Erythroblast (primary cell): ENCODE measurements around the gene ZNF200.

Experiments used
- GATA1 ChIP-seq: IDR thresholded peaks from 2 replicates; pipeline ENCODE4 v1.6.1; 2011; ENCODE audit warnings: low read depth, mild to moderate bottlenecking, control low read depth, low read length, moderate library complexity
- POLR2A ChIP-seq: IDR thresholded peaks from 2 replicates; pipeline ENCODE4 v1.6.1; 2011; ENCODE audit warnings: mild to moderate bottlenecking, low read length

- TF ChIP-seq POLR2A: no peak
- no peak for TF ChIP-seq GATA1
Observed at GRCh38 chr16:3214904-3215600, 19.9 kb downstream of the ZNF200 start.
